Right lobe of liver (tissue), 6 donors: ENCODE measurements around the gene AIPL1. TPM values are rescaled to one million over a fixed set of nuclear protein-coding genes. Genes with fewer than 3 reads are reported as not detected.

Experiments
- ATAC-seq, 4 donors: fragments of 200-7000 bp; cut with Tn5 transposase; one replicate each; pipeline ENCODE4 v1.9.1; 2020; ENCODE audit warnings: mild to moderate bottlenecking in 4 of 4, moderate library complexity in 4 of 4
- DNase-seq, 3 donors: peaks; one replicate each; pipeline ENCODE4 v3.0.0-alpha.2; 2020
- H3K27ac ChIP-seq, 3 donors: fragments of 200-600 bp; one replicate each; pipeline ENCODE4 v1.8.0; 2022
- H3K27me3 ChIP-seq, 2 donors: fragments of 200-600 bp; one replicate each; pipeline ENCODE4 v1.8.0; 2022
- H3K36me3 ChIP-seq, 4 donors: fragments of 200-600 bp; sonication (generic) in 1 of 4; one replicate each; pipeline versions ENCODE4 v1.5.1 to v1.8.0; 2017 to 2022; ENCODE audit warnings: control low read depth in 1 of 4
- H3K4me1 ChIP-seq, 4 donors: fragments of 200-600 bp; sonication (generic) in 1 of 4; one replicate each; pipeline versions ENCODE4 v1.5.1 to v1.8.0; 2017 to 2022; ENCODE audit warnings: control low read depth in 1 of 4
- H3K4me3 ChIP-seq, 3 donors: fragments of 200-600 bp; one replicate each; pipeline ENCODE4 v1.8.0; 2022
- H3K9me3 ChIP-seq, 4 donors: fragments of 200-600 bp; sonication (generic) in 1 of 4; one replicate each; pipeline versions ENCODE4 v1.5.1 to v1.8.0; 2017 to 2022; ENCODE audit warnings: control low read depth in 1 of 4
- POLR2A ChIP-seq: fragments of 450-650 bp; IDR thresholded peaks from one replicate; pipeline ENCODE4 v1.6.1; 2017; ENCODE audit warnings: antibody characterized with exemption, mild to moderate bottlenecking
- WGBS: methylation state at CpG from one replicate; pipeline ENCODE4 v1.1.6; 2018; ENCODE audit warnings: low coverage, low lambda C conversion rate; ENCODE audit not compliant: insufficient coverage; ENCODE audit errors: missing lambda C conversion rate; 5-methylcytosine and 5-hydroxymethylcytosine counted together
- intact Hi-C, 2 donors: fragments of 100-400 bp; cut with DNase I; formaldehyde crosslinking; loops; one replicate each; pipeline versions ENCODE4 v1.11.2 to v1.14.1; 2022
- total RNA-seq, 6 experiments: library from RNA; depleted of rRNA in 2 of 6; stranded (reverse); fragments of >200 nt in 2 of 6; fragmentation: NEBNext Ultra II Directional in 3 of 6; extraction: Animal tissue kit (Norgen Biotek cat#: 25700) in 3 of 6; gene quantifications; one replicate each; pipeline versions ENCODE4 v1.1.0 to v1.2.4, GENCODE V29; 2016 to 2023
- TF ChIP-seq, protein P1 (sequence below), 4 donors: fragments of 200-600 bp in 3 of 4; fragments of 450-650 bp in 1 of 4; IDR thresholded peaks; one replicate each; pipeline versions ENCODE4 v1.5.1 to v1.8.0; 2016 to 2022; ENCODE audit warnings: antibody characterized with exemption in 4 of 4, mild to moderate bottlenecking in 2 of 4
- donor health status: DM: no; HTN: yes; CAD: no.
- donor health status: DM: no; HTN: no; CAD: no.
- donor health status: DM: no; HTN: no; CAD: no.
- donor health status: DM: no; HTN: yes; CAD: no.
- donor health status: DM: no; HTN: yes; CAD: no.

AIPL1 gene
- total RNA-seq, 6 experiments from 2014 or later, result not detected

DNA sequence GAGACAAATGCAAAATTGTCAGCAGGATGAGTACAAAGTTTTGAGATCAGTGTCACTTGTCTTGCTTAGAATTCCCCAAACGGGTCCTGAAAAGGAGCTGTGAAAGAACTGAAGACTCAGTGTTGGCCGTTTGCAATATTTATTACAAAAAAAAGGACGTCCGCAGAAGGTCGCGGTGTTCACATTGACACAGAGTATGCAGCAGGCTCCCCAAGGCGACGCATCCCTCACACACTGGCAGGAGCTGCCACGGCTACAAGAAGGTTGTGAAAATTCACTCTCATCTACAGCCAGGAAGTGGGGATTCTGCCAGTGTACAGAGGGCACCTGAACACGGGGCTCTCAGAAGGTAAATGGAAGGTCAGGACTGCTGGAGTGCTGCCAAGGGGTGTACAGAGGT is 26.2 kb downstream of the AIPL1 start:
- Histone ChIP-seq H3K4me3 (no peak overlapping the region), H3K9me3 (no peaks in the 10 kb centered on the region), H3K27me3 (no peaks in the 10 kb centered on the region), H3K27ac (no peak overlapping the region), H3K4me1 (no peaks in the 10 kb centered on the region), H3K36me3 (no peaks in the 10 kb centered on the region)
- WGBS, result 26% methylated on average over 7 of the region's 10 CpGs
- intact Hi-C loops, result no loop called here
- ATAC-seq (no peak), DNase-seq (no peak)
- no peak for TF ChIP-seq POLR2A
- TF ChIP-seq, protein P1, sequence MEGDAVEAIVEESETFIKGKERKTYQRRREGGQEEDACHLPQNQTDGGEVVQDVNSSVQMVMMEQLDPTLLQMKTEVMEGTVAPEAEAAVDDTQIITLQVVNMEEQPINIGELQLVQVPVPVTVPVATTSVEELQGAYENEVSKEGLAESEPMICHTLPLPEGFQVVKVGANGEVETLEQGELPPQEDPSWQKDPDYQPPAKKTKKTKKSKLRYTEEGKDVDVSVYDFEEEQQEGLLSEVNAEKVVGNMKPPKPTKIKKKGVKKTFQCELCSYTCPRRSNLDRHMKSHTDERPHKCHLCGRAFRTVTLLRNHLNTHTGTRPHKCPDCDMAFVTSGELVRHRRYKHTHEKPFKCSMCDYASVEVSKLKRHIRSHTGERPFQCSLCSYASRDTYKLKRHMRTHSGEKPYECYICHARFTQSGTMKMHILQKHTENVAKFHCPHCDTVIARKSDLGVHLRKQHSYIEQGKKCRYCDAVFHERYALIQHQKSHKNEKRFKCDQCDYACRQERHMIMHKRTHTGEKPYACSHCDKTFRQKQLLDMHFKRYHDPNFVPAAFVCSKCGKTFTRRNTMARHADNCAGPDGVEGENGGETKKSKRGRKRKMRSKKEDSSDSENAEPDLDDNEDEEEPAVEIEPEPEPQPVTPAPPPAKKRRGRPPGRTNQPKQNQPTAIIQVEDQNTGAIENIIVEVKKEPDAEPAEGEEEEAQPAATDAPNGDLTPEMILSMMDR (IDR thresholded peaks at IDR 0.05), result no peak

DNA sequence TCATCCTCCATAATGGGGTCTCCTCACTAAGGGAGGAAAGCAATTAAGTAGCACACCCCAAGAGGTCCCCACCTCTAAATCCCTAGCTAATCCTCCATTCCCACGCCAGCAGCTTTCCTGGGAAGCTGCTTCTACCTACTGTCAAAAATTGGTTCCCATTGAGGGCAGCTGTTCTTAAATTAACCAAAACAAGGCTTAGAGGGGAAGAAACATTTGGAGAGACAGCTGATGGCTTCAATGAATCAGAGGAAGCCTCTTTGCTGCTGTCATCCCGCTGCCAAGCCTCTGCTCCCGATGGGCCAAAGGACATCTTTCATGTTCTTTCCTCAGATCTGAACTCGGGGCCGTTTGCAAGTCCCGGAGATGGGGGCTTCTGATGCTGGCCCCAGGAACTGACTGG is 26.6 kb downstream of the AIPL1 start:
- Histone ChIP-seq H3K4me1 (no peaks in the 10 kb centered on the region), H3K4me3 (no peak overlapping the region), H3K27ac (no peak overlapping the region), H3K27me3 (no peaks in the 10 kb centered on the region), H3K9me3 (no peaks in the 10 kb centered on the region), H3K36me3 (no peaks in the 10 kb centered on the region)
- no peak for DNase-seq
- TF ChIP-seq POLR2A, result no peak
- TF ChIP-seq, protein P1 (IDR thresholded peaks at IDR 0.05), result no peak
- WGBS, result 49% methylated on average over 6 of the region's 6 CpGs
- intact Hi-C loops, result no loop called here
- ATAC-seq, result no peak

DNA sequence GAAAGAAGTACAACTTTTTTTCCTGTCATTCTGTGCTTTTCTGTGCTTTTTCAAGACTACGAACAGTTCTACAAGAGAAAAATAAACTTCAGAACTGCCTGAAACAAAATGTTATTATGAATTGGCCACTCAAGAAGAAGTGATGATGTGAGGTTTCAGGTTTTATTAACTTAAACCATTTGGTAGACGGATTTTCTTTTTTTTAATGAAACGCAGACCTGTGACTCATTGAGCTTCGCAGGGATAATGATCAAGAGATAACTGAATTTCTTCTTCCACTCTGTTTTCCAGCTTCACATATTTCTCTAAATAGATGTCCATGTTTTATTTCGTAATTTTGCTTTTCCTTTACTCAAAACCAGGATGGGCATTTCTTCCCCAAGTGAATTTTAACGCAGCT is 32.7 kb downstream of the AIPL1 start:
- H3K4me3 ChIP-seq, result no peak overlapping the region
- no peak for TF ChIP-seq POLR2A
- TF ChIP-seq, protein P1 (IDR thresholded peaks at IDR 0.05), result no peak
- WGBS, result 64% methylated on average over 6 of the region's 6 CpGs
- no peaks in the 10 kb centered on the region for H3K36me3 ChIP-seq
- intact Hi-C loops, result no loop called here
- no peaks in the 10 kb centered on the region for H3K4me1 ChIP-seq
- H3K9me3 ChIP-seq, result no peaks in the 10 kb centered on the region
- no peak overlapping the region for H3K27ac ChIP-seq
- H3K27me3 ChIP-seq, result no peaks in the 10 kb centered on the region
- ATAC-seq (no peak), DNase-seq (no peak)

DNA sequence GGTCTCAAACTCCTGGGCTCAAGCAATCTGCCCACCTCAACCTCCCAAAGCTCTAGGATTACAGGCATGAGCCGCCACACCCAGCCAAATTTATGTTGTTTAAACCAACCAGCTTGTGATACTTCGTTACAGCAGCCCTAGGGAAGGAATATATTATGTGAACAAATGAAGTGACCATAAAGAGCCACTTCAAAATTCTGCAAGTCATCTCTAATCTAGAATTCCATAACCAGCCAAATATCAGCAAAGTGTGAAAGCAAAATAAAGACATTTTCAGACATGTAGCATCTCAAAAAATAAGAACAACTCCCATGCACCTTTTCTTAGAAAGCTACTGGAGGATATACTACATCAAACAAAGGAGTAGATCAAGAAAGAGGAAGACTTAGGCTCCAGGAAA is 36.0 kb downstream of the AIPL1 start:
- H3K4me3 ChIP-seq, result no peak overlapping the region

More for the DNA sequence above, 36.0 kb downstream of the AIPL1 start:
- intact Hi-C loops, result no loop called here
- Histone ChIP-seq H3K4me1 (no peaks in the 10 kb centered on the region), H3K27me3 (peaks cover 0 to 5% of the 10 kb centered on the region in 2 donors), H3K36me3 (no peaks in the 10 kb centered on the region), H3K27ac (no peak overlapping the region), H3K9me3 (no peaks in the 10 kb centered on the region)
- TF ChIP-seq, protein P1 (IDR thresholded peaks at IDR 0.05), result no peak
- TF ChIP-seq POLR2A, result no peak
- DNase-seq, result no peak
- whole genome bisulfite sequencing, result 44% methylated on average over 2 of the region's 2 CpGs
- ATAC-seq, result no peak
